Cardiac muscle cell (in vitro differentiated cells and primary cell): ENCODE measurements around the gene SMAD9. TPM values are rescaled to one million over a fixed set of nuclear protein-coding genes. Genes with fewer than 3 reads are reported as not detected.

Source experiments
- DNase-seq, 2 donors: peaks; one replicate each; pipeline versions ENCODE4 v3.0.0 to v3.0.0-alpha.2; 2010 to 2017; ENCODE audit warnings: low read depth in 1 of 2, low spot score in 1 of 2
- H3K27ac ChIP-seq: fragments of 200-600 bp; sonication (generic); 2 replicates; pipeline ENCODE4 v1.5.1; 2016
- H3K27me3 ChIP-seq: fragments of 200-600 bp; sonication (generic); 2 replicates; pipeline ENCODE4 v1.6.0; 2016; ENCODE audit warnings: control low read depth
- H3K36me3 ChIP-seq: fragments of 200-600 bp; sonication (generic); 2 replicates; pipeline ENCODE4 v1.5.1; 2016; ENCODE audit warnings: control low read depth
- H3K4me1 ChIP-seq: fragments of 200-600 bp; sonication (generic); 2 replicates; pipeline ENCODE4 v1.8.1; 2017; ENCODE audit warnings: low read depth, mild to moderate bottlenecking, mixed run types
- H3K4me3 ChIP-seq: fragments of 200-600 bp; sonication (generic); 2 replicates; pipeline ENCODE4 v1.5.1; 2016; ENCODE audit warnings: mild to moderate bottlenecking
- H3K9me3 ChIP-seq: fragments of 200-600 bp; sonication (generic); 2 replicates; pipeline ENCODE4 v1.5.1; 2017; ENCODE audit warnings: low read depth, mild to moderate bottlenecking, control low read depth
- polyA plus RNA-seq: library from polyadenylated mRNA; unstranded; fragments of >200 nt; fragmentation: Nextera tagmentation; extraction: Ambion mirVana; gene quantifications from 2 replicates; pipeline ENCODE4 v1.2.1, GENCODE V29; 2016
- total RNA-seq: library from RNA; depleted of rRNA; stranded (reverse); fragments of >200 nt; gene quantifications from 2 replicates; pipeline ENCODE4 v1.2.3, GENCODE V29; 2016
- TF ChIP-seq, protein P1 (sequence below): IDR thresholded peaks from 2 replicates; pipeline ENCODE4 v1.5.1; 2012; ENCODE audit warnings: low read depth, mild to moderate bottlenecking, low read length

The SMAD9 gene
- total and polyA plus RNA-seq, 2 experiments from 2014 or later = 24.5 to 57.9 TPM

DNA sequence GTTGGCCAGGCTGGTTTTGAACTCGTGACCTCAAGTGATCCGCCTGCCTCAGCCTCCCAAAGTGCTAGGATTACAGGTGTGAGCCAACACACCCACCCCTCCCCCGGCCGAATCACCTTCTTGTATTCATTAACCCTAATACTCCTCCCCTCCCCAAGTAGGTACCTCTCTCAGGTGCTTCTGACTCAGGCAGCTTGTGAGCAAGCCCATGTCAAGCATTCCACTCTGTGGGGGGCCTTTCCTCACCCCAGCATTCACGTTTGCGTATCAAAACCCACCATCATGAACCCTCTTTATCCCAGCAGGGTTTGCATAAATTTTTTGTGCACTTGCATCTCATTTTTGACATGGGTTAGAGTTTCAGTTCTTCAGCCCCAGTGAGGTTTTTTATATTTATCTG lies 124.6 kb downstream of the SMAD9 start:
- no peaks in the 10 kb centered on the region for H3K4me1 ChIP-seq
- H3K9me3 ChIP-seq = no peaks in the 10 kb centered on the region
- no peaks in the 10 kb centered on the region for H3K36me3 ChIP-seq
- H3K27me3 ChIP-seq = no peaks in the 10 kb centered on the region
- TF ChIP-seq, protein P1, sequence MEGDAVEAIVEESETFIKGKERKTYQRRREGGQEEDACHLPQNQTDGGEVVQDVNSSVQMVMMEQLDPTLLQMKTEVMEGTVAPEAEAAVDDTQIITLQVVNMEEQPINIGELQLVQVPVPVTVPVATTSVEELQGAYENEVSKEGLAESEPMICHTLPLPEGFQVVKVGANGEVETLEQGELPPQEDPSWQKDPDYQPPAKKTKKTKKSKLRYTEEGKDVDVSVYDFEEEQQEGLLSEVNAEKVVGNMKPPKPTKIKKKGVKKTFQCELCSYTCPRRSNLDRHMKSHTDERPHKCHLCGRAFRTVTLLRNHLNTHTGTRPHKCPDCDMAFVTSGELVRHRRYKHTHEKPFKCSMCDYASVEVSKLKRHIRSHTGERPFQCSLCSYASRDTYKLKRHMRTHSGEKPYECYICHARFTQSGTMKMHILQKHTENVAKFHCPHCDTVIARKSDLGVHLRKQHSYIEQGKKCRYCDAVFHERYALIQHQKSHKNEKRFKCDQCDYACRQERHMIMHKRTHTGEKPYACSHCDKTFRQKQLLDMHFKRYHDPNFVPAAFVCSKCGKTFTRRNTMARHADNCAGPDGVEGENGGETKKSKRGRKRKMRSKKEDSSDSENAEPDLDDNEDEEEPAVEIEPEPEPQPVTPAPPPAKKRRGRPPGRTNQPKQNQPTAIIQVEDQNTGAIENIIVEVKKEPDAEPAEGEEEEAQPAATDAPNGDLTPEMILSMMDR = no peak
- no peak for DNase-seq
- no peak overlapping the region for H3K27ac ChIP-seq
- no peak overlapping the region for H3K4me3 ChIP-seq

Other genes starting within 250 kb of the SMAD9 start
- 0.12 TPM in 1 of 2 replicates, not detected in the other for gene SERTM1, start 246.2 kb downstream of the SMAD9 start, total RNA-seq
- 0.78 TPM in 1 of 2 replicates, not detected in the other for gene SERTM1, start 246.2 kb downstream of the SMAD9 start, polyA plus RNA-seq
- 3.9 and 10.5 TPM in 2 replicates for gene RFXAP, start 101.0 kb downstream of the SMAD9 start, total RNA-seq
- 10.5 and 17.6 TPM in 2 replicates for gene RFXAP, start 101.0 kb downstream of the SMAD9 start, polyA plus RNA-seq
- gene ALG5, start 79.1 kb upstream of the SMAD9 start, total RNA-seq = 15.1 and 19.7 TPM in 2 replicates
- 52.8 and 56.0 TPM in 2 replicates for gene ALG5, start 79.1 kb upstream of the SMAD9 start, polyA plus RNA-seq
- gene EXOSC8, start 80.5 kb upstream of the SMAD9 start, total RNA-seq = 34.7 and 35.0 TPM in 2 replicates
- gene EXOSC8, start 80.5 kb upstream of the SMAD9 start, polyA plus RNA-seq = 125 and 147 TPM in 2 replicates
- gene SUPT20H, start 139.4 kb upstream of the SMAD9 start, total RNA-seq = 40.9 and 49.8 TPM in 2 replicates
- gene SUPT20H, start 139.4 kb upstream of the SMAD9 start, polyA plus RNA-seq = 64.2 and 81.6 TPM in 2 replicates
- gene CSNK1A1L, start 185.4 kb upstream of the SMAD9 start, total RNA-seq = not detected in 2 replicates
- not detected in 2 replicates for gene CSNK1A1L, start 185.4 kb upstream of the SMAD9 start, polyA plus RNA-seq